Measurements from ENCODE around the gene ATXN1.

- no peak for TF ChIP-seq POLR2A (IDR thresholded peaks at IDR 0.05; ENCODE audit: low read length)
- no peak for TF ChIP-seq GATA1 (IDR thresholded peaks at IDR 0.05; ENCODE audit: low read depth, low read length)
These were observed 38.3 kb upstream of the ATXN1 start for GRCh38 chr6:16799279-16800193.
